Measurements from ENCODE around the gene SNRPA.

GRCh38 chr19:40758491-40758890 is 7.5 kb downstream of the SNRPA start:
- TF ChIP-seq CTCF (IDR thresholded peaks at IDR 0.05) (no peak), POLR2A (IDR thresholded peaks at IDR 0.05) (no peak), POLR2AphosphoS5 (IDR thresholded peaks at IDR 0.05; ENCODE audit: insufficient read depth in 1 of 2, low read depth in 1 of 2) (no peak)
